ENCODE measurements around the gene CHEK1.
"Not testable (repeated sequence)": the region's sequence is repeated elsewhere in the genome, so short reads cannot be mapped to it uniquely, and the experiment has no call there.

Gene CHEK1

DNA sequence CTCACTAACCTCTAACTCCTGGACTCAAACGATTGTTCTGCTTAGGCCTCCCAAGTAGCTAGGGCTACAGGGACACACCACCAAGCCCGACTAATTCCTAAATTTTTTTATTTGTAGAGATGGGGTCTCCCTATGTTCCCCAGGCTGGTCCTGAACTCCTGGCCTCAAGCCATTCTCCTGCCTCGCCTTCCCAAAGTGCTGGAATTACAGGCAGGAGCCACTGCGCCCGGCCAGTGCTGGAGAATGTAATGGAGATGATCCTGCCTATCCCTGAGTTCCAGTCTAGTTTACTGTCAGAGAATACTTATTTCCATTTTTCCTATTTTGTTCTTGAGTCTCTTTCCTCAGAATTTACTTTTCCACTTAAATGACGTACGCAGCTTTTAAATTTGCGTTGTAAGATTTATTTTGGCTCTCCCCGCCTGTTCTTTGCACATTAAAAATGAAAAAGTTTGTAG is at the start of gene CHEK1:
Gene CHEK1 (plus strand): TSS at position 408 of the 458 bp plus-strand sequence. CDS start 1,606 bp downstream, outside the sequence.
- DNase-seq, result no peak

DNA sequence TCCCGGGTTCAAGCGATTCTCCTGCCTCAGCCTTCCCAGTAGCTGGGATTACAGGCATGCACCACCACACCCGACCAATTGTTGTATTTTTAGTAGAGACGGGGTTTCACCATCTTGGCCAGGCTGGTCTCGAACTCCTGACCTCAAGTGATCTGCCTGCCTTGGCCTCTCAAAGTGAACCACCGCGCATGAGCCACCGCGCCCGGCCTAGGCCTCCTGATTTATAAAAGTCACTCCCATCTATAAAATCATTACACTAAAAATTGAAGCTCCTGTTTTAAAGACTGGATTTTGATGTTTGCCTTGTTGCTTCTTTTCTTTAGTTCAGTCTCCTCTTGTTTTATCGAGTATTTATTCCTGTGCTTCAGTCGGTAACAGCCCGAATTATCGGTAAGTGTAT is 47.8 kb upstream of the CHEK1 start:
- not testable (repeated sequence) for DNase-seq

DNA sequence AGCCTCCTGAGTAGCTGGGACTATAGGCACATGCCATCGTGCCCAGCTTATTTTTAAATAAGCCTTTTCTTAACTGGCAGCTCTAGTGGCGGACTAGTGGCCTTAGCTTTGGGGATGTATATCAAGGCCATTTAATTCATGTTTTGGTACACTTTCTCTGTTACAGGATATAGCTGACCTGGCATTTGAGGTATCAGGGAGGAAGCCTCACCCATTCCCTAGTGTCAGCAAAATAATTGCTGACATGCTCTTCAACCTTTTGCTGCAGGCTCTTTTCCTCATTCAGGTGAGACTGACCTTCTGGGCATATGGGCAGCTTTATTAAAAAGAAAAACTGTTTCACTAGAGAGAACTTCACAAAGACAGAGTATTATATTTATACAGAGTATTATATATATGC is 46.2 kb upstream of the CHEK1 start:
- no peak for DNase-seq

DNA sequence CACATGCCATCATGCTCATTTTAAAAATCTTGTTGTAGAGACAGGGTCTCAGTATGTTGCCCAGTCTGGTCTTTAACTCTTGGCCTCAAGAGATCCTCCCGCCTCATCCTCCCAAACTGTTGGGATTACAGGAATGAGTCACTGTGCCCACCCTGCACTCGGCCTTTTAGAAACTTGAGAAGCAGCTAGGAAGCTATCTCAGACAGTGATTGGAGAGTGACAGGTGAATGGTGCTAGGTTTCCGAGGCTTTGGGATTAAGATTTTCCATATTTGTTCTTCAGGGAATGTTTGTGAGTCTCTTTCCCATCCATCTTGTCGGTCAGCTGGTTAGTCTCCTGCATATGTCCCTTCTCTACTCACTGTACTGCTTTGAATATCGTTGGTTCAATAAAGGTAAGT is 45.2 kb upstream of the CHEK1 start:
- DNase-seq, result no peak

DNA sequence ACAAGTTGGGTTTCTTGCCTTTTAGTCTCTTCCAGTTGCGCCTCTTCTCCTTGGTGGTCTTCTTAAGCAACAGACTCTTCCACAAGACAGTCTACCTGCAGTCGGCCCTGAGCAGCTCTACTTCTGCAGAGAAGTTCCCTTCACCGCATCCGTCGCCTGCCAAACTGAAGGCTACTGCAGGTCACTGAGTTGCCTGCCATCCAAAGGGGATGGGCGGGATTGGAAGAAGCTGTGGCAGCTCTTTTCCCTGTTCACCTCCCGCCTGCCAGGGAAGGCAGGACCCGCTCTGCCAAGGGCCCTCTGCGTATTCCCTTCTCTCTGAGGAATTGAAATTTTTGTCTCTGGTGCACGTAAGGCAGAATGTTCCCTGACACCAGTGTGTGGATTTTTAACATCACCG is 41.5 kb upstream of the CHEK1 start:
- DNase-seq, result no peak

DNA sequence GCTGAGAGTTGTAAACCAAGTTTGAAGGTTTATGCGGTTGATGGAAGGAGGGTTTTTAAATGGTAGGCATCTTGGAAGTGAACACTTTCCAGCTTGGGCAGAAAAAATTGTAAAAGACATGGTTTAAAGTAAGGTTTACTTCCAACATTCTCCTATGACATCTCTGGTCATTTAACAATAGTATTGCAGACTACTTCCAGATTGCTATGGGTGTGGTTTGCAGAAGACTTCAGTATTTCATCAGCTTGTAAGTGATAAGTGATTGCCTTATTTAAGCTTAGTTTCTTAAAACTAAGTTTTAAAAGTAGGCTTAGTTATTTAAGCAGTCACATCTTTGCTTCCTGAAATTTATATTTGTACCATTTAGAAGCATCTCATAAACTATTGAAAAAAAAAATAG is 39.5 kb upstream of the CHEK1 start:
- no peak for DNase-seq

DNA sequence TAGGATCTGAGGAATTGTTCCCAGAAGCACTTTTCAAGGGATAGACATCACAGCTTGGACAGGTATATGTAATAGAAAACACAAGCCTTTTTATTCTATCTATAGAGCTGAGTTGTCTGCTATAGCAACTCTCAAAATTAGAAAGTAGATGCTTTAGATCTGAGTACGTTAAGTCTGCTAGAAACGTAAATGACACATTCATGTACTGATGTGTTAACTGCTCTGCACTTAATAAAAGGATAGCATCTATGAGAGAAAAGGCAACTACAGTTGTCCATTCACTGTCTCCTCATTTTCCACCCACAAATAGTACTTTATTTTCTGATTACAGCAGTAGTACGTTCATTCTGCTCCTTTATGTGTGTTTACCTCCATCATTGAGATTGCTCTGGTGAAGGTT is 38.3 kb upstream of the CHEK1 start:
- no peak for DNase-seq

DNA sequence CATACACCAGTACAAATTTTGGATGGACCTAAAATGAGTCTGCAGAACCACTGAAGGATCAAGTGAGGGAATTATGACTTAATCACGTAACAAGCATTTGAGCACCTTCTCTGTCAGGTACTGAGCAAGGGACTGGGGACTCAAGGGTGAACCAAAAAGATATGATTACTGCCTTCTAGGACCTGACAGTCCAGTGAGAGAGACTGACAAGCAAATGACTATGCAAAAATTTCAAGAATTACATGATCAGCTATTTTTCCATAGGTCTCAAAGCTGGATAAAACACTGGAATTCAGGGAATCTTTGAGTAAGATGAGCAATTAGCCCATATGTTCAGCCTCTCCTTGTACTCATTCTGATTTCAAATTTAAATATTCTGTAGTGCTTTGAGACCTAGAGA is 37.5 kb upstream of the CHEK1 start:
- DNase-seq, result no peak

DNA sequence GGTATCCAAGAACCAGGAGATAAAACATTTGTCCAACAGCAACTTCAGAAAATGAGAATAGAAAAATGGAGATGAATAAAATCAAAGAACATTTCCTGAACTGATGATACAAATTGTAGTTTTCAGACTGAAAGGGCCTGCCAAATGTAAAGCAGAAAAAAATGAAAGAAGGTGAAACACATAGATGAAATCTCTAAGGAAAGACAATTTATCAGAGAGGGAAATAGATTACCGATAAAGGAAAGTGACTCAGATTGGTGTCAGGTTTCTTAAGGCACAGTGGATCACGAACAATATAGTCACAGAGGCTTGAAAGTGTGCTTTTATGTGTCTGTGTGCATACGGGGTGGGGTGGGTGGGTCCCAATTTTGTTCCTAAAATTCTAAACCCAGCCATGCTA is 36.5 kb upstream of the CHEK1 start:
- DNase-seq, result no peak

DNA sequence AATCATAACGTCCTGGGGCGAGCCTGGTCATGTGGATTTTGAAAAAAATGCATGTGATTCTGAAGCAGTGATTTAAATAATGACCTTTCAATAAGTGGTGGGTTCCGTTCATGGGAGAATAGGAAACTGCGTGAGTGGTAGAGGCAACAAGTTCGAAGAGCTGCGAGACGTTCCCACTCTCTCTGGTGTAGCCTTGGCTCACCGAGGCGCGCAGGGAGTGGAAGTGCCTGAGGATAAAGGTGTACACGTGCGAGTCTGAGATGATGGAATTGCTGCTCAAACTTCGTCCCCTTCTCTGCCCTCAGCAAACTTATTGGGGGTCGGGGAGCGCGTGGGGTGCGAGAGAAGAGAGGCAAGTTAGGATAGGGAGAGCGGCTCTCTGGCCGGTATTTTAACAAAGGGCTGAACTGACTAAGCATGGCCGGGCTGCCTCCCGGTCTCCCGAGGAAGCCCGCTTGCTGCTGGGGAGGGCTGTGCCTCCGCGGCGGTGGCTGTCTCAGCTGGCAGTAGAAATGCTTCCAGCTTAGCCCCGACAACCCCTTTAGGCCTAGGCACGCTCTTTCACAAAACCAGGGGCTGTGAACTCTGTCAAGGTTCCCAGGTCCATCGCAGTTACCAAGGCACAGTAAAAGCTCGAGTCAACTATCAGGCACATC is 33.2 kb upstream of the CHEK1 start:
- no peak for DNase-seq

DNA sequence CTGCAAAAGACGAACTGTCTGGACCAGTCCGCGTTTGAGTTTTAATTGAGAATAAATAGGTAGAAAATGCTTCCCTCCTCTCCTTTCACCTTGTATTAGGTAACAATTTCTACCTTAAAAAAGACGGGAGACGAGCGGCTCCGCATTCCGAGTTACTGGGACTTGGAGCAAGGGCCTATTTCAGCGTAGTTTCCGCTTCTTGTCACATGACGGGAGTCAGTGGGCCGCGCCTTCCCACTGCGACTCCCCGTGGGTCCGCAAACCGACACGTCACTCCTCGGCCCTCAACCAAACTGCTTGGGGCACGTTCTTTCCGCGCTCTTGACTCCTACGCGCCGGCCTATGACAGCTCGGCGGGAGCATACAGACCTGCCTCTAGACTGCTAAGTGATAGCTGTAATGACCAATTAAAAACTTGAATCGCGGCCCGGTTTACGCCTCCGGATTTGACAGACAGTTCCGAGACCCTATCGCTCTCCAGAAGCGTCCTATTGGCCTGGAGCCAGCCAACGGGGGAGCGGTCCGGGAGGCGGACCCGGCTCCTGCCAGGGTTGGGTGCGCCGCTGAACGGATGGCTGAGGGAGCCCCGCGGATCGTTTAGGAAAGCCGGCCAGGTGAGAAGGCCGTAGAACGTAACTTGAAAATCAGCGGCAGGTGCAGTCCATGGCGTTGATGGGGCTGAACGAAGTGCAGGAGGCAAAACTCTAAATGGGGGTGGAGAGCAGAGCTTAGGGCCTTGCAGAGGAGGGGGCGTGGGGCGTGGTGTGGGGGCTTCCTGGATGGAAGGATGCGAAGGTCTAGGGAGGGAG is 32.5 kb upstream of the CHEK1 start, which contains the start of gene STT3A:
Gene STT3A (plus strand): TSS at position 548 of the 809 bp plus-strand sequence. CDS start 3,064 bp downstream, outside the sequence.
- peak; percentile 100 for DNase-seq

DNA sequence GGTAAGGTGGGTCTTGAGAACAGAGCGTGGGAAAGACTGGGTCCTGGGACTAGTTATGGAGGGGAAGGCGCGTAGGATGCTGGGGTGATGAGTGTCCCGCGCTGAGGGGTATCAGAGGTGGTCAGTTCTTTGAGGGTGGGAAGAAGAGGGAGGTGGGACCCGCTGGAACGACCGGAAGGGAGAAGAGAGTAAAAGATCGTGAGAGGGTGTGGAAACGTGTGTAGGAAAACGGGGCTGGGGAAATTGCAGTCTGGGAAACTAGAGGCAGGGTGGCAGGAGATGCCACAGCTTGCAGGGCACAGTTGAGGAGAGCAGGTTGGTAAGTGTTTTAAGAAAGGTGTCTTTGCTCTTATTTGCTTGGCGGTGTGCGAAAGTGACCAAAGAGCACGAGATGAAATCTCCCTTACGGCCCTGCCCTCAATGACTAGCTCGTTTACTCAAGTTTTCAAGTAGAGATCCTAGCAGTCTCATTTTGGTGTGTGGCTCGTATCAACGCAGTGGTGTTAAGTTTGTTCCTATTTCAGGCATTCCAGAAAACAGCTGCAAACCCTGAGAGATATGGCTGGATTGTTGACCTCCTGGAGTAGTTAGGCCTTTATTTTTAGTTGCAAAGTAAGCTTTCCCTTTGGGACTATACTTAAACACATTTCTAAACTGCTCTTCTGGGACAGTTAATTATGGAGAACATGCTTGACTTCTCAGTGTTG is 31.7 kb upstream of the CHEK1 start:
- DNase-seq, result no peak

DNA sequence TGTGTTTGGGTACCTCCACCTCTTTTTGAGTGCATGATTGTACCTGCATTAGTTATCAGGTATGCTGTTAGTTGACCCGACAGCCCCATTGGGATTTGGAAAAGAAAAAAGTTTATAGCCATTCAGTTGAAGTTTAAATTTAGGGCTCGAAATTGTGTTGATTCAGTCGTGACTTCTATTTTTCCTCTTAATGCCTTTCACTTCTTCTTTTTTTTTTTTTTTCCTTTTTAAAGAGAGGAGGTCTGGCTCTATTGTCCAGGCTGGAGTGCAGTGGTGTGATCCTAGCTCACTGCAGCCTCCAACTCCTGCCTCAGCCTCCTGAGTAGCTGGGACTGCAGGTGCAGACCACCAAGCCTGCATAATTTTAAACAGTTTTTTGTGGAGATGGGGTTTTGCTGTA is 30.0 kb upstream of the CHEK1 start:
- DNase-seq, result no peak

DNA sequence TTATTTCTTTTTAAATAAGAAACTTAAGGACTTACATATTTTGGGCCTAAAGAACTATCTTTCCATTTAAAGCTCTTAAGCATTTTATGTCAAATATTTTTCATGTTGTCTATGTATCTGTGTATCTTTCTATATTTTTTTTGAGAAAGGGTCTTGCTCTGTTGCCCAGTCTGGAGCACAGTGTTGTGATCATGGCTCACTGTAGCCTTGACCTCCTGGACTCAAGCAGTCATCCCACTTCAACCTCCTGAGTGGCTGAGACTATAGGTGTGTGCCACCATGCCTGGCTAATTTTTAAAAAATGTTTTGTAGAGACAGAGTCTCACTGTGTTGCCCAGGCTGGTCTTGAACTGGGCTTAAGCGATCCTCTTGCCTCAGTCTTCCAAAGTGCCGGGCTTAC is 24.3 kb upstream of the CHEK1 start:
- DNase-seq, result no peak

DNA sequence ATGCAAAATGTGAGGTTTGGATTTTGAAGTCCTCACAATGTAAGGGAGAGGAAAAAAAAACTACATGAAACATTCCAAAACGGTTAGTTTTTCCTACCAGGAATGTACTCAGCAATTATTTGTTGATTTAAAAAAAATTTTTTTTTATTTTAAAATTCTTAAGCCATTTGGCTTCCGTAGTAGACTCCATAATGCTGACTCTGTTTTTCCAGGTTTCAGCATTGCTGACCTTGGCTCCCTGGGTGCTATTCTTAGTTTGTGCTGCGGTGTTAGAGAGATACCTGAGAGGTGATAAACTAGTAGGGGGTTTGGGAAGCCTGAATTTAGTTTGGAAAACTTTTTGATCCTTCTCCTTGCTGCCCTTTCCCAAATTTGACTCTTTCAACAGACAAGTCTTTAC is 21.8 kb upstream of the CHEK1 start:
- no peak for DNase-seq

DNA sequence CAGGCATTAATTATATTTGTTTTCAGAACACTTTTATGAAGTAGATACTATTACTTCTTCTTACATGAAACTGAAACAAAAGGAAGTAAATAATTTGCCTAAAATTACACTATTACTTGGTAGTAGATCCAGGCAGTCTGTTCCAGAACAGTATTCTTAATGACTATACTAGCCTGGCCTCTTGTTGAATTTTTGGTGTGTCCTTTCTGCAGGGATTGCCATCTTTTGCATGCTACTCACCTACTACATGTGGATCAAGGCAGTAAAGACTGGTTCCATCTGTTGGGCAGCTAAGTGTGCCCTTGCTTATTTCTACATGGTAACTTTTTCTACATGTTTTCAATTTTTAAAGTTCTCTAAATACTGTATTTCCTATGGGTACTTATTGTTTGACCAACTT is 19.5 kb upstream of the CHEK1 start:
- no peak for DNase-seq

DNA sequence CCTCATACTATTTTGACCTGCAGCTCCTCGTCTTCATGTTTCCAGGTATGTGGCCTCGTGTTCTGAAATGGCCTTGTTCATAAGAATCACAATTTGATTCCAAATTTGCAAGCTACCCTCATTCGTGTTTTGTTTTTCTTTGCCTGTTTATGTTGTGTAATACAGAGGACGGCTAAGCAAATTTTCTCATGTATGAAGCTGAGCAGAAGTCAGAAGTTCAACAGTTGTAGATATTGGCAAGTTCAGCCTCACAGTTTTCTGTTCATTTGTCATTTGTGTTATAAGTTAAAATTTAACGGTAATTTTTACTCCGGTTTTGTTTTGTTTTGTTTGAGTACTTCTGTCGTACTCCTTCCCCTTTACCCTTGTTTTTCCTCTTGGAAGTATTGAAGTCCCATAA is 15.4 kb upstream of the CHEK1 start:
- DNase-seq, result no peak

DNA sequence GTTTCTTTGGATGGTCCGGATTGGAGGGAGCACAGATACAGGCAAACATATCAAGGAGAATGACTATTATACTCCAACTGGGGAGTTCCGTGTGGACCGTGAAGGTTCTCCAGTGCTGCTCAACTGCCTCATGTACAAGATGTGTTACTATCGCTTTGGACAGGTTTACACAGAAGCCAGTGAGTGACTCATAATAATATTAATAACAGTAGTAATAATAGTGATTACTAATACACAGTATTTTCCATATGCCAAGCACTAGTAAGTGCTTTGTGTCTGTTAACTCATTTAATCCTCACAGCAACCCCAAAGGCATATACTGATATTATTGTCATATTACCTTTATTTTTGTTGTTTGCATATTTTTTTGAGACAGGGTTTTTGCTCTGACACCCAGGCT is 6.6 kb upstream of the CHEK1 start:
- DNase-seq, result no peak

DNA sequence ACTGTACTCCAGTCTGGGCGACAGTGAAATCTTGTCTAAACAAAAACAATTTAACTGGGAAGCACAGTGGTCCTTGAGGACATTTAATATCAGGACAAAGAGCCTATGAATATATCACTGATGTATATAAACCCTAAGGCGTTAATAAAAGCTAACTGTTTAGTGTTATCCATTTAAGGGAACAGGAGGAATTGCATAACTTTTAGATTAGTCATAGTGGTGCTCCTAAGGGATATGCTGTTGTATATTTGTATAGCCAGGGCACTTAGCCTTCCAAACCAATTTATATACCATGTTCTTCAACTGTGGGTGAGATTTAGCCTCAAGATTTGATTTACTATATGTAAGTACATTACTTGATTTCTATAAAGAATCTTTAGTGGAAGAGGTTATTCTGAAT is 3.0 kb upstream of the CHEK1 start:
- no peak for DNase-seq

DNA sequence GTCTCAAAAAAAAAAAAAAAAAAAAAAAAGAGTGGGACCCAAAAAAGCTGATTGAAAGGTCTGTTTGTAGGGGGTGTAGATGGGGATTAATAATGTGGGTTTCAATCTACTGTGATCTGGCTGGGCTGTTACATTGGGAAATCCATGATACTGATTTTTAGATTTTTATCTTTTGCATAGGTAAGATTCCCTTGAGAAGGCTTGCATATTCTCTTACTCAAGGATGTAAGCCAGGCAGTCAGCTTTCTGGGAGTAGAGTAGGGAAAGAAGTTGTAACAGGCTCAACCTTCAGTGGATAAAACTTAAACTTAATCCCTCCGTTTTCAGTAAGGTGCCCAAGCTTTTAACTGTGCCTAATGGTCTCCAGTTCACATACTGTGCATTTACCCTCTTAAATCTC is 1.9 kb upstream of the CHEK1 start:
- no peak for DNase-seq

DNA sequence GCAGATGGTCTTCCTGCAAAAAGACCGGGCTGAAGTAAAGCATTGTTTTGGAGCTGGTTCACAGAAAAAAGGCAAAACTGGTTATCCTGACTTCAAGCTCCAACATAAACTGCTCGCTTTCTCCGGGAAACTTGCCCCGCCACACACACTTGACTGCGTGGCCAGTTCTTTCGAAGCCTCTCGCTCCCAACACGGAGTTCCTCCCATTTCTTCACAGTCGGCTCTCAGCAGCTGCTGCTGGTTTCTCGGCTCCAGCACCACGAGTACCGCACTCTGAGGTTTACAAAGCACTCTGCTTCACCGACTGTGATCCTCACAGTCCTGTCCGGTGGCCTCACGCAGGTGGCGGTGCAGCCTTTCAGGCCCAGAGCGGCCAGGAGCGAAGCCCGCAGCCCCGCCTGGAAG is 264 bp downstream of the CHEK1 start:
- no peak for DNase-seq

DNA sequence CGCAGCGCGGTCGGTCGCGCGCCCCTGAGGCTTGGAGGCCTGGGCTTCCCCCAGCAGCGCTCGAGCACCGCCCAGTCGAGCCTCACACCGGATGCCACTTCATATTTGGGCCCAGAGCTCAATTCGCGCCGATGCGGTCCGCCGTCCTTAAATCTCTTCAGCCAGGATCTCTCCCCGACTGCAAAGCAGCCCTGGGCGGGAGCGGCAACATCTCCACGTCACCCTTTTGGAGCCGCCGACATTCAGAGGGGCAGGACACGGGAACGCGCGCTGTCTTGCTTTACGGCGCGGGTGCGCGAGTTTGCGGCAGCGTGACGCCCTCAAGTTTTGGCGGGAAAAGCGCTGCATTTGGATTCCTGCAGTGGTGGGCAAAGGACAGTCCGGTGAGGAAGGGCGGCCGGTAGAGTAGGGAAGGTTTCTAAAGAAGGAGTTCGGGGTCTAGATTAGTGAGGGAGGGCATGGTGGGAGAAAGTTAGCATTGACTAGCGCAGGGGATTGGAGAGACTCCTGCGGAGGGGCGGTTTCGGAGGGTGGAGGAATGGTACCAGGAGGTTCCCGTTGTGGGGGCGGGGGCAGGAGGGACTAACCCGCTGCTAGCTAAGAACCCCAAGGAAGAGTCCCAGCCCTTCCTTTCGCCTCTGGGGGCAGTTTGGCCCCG is 796 bp downstream of the CHEK1 start:
- peak; percentile 82 for DNase-seq

DNA sequence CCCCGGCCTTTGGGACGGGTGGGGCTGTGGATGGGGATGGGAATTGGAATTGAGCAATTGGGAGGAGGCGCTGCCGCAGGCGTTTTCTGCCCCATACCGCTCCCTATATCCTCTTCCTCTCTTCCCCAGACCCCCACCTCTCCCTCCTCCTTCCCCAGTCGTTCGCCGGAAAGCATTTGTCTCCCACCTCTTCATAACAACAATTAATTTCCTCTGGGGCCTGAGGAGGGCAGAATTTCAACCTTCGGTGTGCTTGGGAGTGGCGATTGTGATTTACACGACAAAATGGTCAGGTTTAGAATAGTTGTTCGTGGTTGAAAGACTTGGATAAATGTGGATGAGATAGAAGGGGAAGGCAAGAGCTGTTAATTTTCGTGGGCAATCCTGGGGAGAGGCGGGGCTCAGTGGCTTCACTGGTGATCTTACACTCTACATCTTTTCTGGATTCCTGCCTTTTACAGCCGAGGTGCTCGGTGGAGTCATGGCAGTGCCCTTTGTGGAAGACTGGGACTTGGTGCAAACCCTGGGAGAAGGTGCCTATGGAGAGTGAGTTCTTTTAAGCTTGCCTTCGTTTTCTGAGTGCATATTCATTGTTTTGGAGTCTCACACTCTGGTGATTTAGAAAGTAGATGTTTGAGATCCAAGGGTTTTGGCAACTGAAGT is 1.5 kb downstream of the CHEK1 start:
- peak; percentile 23 for DNase-seq

Measured in DMS153 (cell line).